Left lung (tissue), 10 donors: ENCODE results near the gene ABCB7. TPM values are rescaled to one million over a fixed set of nuclear protein-coding genes. Genes with fewer than 3 reads are reported as not detected.

Experiments
- ATAC-seq: fragments of 200-7000 bp; cut with Tn5 transposase; one replicate; pipeline ENCODE4 v1.9.1; 2020; ENCODE audit warnings: moderate library complexity
- DNase-seq, 4 donors: peaks; one replicate each; pipeline ENCODE4 v3.0.0-alpha.2; 2013 to 2020
- H3K27ac ChIP-seq, 2 donors: fragments of 200-600 bp; sonication (generic) in 1 of 2; one replicate each; pipeline versions ENCODE4 v1.5.0 to v1.8.0; 2020 to 2021
- H3K27me3 ChIP-seq, 2 donors: fragments of 200-600 bp; sonication (generic) in 1 of 2; one replicate each; pipeline versions ENCODE4 v1.5.0 to v1.8.0; 2020 to 2021
- H3K36me3 ChIP-seq, 2 donors: fragments of 200-600 bp; sonication (generic) in 1 of 2; one replicate each; pipeline versions ENCODE4 v1.5.0 to v1.8.0; 2020 to 2021
- H3K4me1 ChIP-seq, 2 donors: fragments of 200-600 bp; one replicate each; pipeline ENCODE4 v1.8.0; 2021
- H3K4me3 ChIP-seq, 2 donors: fragments of 200-600 bp; sonication (generic) in 1 of 2; one replicate each; pipeline versions ENCODE4 v1.5.0 to v1.8.0; 2020 to 2021; ENCODE audit warnings: mild to moderate bottlenecking in 1 of 2
- H3K9me3 ChIP-seq, 2 donors: fragments of 200-600 bp; sonication (generic) in 1 of 2; one replicate each; pipeline versions ENCODE4 v1.5.0 to v1.8.0; 2020 to 2021
- intact Hi-C, 2 donors: fragments of 100-400 bp; cut with DNase I; formaldehyde crosslinking; loops; one replicate each; pipeline versions ENCODE4 v1.11.2 to v1.14.2; 2022
- polyA plus RNA-seq, 6 donors: library from polyadenylated mRNA; unstranded; fragments of 120-200 nt; gene quantifications; one replicate each; pipeline ENCODE4 v1.2.1, GENCODE V29; 2013; ENCODE audit not compliant: insufficient read length in 6 of 6
- total RNA-seq, 2 donors: library from RNA; stranded (reverse); fragmentation: NEBNext Ultra II Directional; extraction: Animal tissue kit (Norgen Biotek cat#: 25700); gene quantifications; one replicate each; pipeline ENCODE4 v1.2.1, GENCODE V29; 2021
- TF ChIP-seq, protein P1 (sequence below), 2 donors: fragments of 200-600 bp; sonication (generic) in 1 of 2; IDR thresholded peaks; one replicate each; pipeline versions ENCODE4 v1.5.0 to v1.8.0; 2021; ENCODE audit warnings: antibody characterized with exemption in 2 of 2
- donor health status: DM: no; HTN: yes; CAD: no.
- donor health status: DM: no; HTN: no; CAD: no.

Gene ABCB7
- total and polyA plus RNA-seq, 8 donors = 22.5 to 38.2 (median 32.0) TPM

DNA sequence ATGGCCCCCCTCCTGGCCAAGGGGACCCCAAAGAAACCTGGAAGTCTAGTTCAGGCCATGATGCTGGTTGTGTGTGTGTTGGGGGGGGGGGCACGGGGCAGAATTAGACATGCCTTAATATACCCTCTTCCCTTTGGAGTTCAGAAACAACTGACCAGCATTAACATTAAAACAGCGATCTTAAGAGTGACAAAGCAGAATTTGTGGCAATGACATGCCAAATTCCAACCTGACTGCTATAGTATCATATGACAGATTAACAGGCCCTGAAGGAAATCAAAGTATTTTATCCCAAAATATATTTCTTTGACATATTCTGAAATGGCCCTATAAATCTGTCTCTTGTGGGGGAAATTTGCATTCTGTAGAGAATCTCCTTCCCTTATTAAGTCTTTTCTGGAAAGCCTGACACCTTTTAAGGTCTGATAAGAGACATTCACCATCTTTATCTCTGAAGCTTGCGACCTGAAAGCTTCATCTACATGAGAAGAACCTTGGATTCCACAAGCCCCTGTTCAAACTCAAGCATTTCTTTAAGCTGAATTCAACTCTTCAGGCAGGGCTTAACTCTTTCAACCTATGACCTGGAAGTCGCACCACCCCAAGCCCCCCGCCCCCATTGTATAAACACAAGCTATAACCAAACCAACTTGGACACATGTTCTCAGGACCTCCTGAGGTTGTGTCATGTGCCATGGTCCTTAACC lies 40.2 kb downstream of the ABCB7 start:
- H3K36me3 ChIP-seq = no peaks in the 10 kb centered on the region
- no peak overlapping the region for H3K27ac ChIP-seq
- H3K4me3 ChIP-seq = no peak overlapping the region
- DNase-seq = no peak
- no peak for ATAC-seq
- intact Hi-C loops = no loop called here
- no peaks in the 10 kb centered on the region for H3K4me1 ChIP-seq
- H3K27me3 ChIP-seq = no peaks in the 10 kb centered on the region
- no peaks in the 10 kb centered on the region for H3K9me3 ChIP-seq
- TF ChIP-seq, protein P1, sequence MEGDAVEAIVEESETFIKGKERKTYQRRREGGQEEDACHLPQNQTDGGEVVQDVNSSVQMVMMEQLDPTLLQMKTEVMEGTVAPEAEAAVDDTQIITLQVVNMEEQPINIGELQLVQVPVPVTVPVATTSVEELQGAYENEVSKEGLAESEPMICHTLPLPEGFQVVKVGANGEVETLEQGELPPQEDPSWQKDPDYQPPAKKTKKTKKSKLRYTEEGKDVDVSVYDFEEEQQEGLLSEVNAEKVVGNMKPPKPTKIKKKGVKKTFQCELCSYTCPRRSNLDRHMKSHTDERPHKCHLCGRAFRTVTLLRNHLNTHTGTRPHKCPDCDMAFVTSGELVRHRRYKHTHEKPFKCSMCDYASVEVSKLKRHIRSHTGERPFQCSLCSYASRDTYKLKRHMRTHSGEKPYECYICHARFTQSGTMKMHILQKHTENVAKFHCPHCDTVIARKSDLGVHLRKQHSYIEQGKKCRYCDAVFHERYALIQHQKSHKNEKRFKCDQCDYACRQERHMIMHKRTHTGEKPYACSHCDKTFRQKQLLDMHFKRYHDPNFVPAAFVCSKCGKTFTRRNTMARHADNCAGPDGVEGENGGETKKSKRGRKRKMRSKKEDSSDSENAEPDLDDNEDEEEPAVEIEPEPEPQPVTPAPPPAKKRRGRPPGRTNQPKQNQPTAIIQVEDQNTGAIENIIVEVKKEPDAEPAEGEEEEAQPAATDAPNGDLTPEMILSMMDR (IDR thresholded peaks at IDR 0.05) = no peak

DNA sequence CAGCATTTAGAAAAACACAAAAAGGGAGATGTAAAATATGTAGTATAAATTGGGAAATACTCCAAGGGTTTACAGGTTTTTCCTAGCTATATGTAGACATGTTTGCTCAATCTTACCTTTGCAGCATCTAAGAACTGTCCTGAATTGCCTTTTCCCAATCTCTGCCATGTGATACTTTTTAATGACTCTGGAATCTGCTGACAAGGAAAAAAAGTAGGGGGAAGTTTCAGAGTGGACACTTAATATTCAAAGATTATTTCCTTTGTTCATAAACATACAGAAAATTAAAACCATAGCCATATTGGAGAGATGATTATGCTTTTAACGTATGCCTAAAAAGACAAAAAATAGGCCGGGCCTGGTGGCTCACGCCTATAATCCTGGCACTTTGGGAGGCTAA lies 41.4 kb downstream of the ABCB7 start:
- TF ChIP-seq, protein P1 (IDR thresholded peaks at IDR 0.05) = no peak
- no peaks in the 10 kb centered on the region for H3K36me3 ChIP-seq
- ATAC-seq (no peak), DNase-seq (no peak)
- H3K27me3 ChIP-seq = no peaks in the 10 kb centered on the region
- no peaks in the 10 kb centered on the region for H3K4me1 ChIP-seq
- intact Hi-C loops = no loop called here
- H3K27ac ChIP-seq = no peak overlapping the region
- no peaks in the 10 kb centered on the region for H3K9me3 ChIP-seq
- H3K4me3 ChIP-seq = no peak overlapping the region

DNA sequence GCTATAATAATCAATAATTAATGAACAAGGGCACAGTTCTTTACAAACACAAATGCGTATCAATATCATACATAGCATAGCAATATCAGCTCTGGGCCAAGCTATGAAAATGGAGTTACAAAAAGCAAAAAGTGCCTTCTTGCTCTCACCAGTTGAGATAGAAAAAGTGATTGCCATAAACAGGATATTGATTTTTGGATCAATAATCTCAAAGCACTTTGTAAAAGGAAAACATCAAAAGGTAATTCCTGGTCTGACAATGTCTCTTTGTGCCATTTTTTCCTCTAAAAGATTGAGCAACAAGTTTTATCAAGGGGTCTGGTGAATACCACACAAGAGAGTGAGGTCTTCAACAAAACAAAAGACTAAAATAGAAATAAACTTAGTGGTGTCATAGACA lies 42.4 kb downstream of the ABCB7 start:
- intact Hi-C loops = no loop called here
- ATAC-seq = no peak
- Histone ChIP-seq H3K4me1 (no peaks in the 10 kb centered on the region), H3K9me3 (no peaks in the 10 kb centered on the region), H3K4me3 (no peak overlapping the region), H3K36me3 (no peaks in the 10 kb centered on the region), H3K27ac (no peak overlapping the region), H3K27me3 (no peaks in the 10 kb centered on the region)
- TF ChIP-seq, protein P1 (IDR thresholded peaks at IDR 0.05) = no peak
- DNase-seq = no peak

DNA sequence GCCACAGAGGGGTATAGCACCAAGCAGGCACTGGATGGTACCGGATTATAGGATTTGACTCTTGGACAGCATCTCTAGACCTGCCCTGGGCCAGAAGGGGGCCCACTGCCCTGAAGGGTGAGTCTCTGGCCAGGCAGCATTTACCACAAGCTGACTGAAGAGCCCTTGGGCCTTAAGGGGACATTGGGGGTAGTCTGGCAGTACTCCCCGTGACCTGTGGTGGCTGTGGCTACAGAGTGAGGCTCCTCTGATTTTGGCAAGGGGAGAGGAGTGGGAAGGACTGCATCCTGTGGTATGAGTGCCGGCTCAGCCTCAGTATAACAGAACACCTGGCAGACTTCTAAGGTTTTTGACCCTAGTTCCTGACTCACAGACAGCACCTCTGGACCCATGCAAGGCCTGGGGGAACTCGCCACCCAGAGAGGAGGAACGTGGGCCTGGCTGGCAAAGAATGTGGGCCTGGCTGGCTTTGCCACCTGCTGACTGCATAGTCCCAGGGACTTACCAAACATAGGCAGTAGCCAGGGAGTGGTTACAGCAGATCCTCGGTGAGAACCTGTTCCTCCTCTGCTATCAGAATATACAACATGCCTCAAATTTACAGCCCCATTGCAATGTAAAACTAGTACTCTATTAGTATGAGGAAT lies 48.1 kb downstream of the ABCB7 start:
- no peak for DNase-seq
- H3K27me3 ChIP-seq = no peaks in the 10 kb centered on the region
- H3K27ac ChIP-seq = no peak overlapping the region
- no peak for ATAC-seq
- no peaks in the 10 kb centered on the region for H3K9me3 ChIP-seq
- no peaks in the 10 kb centered on the region for H3K4me1 ChIP-seq
- TF ChIP-seq, protein P1 (IDR thresholded peaks at IDR 0.05) = no peak
- H3K4me3 ChIP-seq = no peak overlapping the region
- no peaks in the 10 kb centered on the region for H3K36me3 ChIP-seq
- intact Hi-C loops = no loop called here

- H3K4me3 ChIP-seq = no peak overlapping the region
- no peaks in the 10 kb centered on the region for H3K27me3 ChIP-seq
- no peak for ATAC-seq
- no peak overlapping the region for H3K27ac ChIP-seq
- H3K4me1 ChIP-seq = no peaks in the 10 kb centered on the region
- no peaks in the 10 kb centered on the region for H3K36me3 ChIP-seq
- DNase-seq = no peak
- intact Hi-C loops = no loop called here
- no peaks in the 10 kb centered on the region for H3K9me3 ChIP-seq
- TF ChIP-seq, protein P1 (IDR thresholded peaks at IDR 0.05) = no peak
Observed at GRCh38 chrX:75106772-75107171, 49.3 kb downstream of the ABCB7 start.
